HCT116 (cell line): ENCODE results near the gene FADS6. TPM values are rescaled to one million over a fixed set of nuclear protein-coding genes. Genes with fewer than 3 reads are reported as not detected.

Experiments used
- ATAC-seq: fragments of 200-7000 bp; cut with Tn5 transposase; 2 replicates; pipeline ENCODE4 v1.9.1; 2020; ENCODE audit warnings: mild to moderate bottlenecking, moderate library complexity
- BruUV-seq: library from RNA; stranded (reverse); fragments of 400-500 nt; replicated peaks from 2 replicates; lab custom pipeline; 2021; lab: Mats Ljungman, UMichigan
- CTCF ChIA-PET: fragments of 300-600 bp; sonication (Branson Sonifier 250); formaldehyde crosslinking; loops from one replicate; lab custom pipeline; 2021; ENCODE audit warnings: antibody characterized with exemption; lab: Charles Lee
- POLR2A ChIA-PET: fragments of 300-600, 350-600 bp; sonication (Branson Sonifier 250); formaldehyde crosslinking; loops from one replicate; lab custom pipeline; 2021; ENCODE audit warnings: antibody characterized with exemption; lab: Charles Lee
- RAD21 ChIA-PET, 2 experiments: fragments of 300-600 bp; sonication (Branson Sonifier 250); formaldehyde crosslinking; loops; one replicate each; lab custom pipeline; 2023; ENCODE audit warnings: low total read pairs in 2 of 2; ENCODE audit not compliant: uncharacterized antibody in 2 of 2, unreplicated experiment in 2 of 2, low non-redundant PET in 1 of 2; lab: Charles Lee
- DNase-seq: peaks from one replicate; pipeline ENCODE4 v3.0.0-alpha.2; 2010; ENCODE audit warnings: low read depth, low spot score
- H2AFZ ChIP-seq: fragments of 200-600 bp; shearing (Covaris generic), sonication (generic); 2 replicates; pipeline ENCODE4 v1.6.1; 2017; ENCODE audit warnings: low read depth, mixed run types, mixed read lengths, antibody characterized with exemption, low read length; ENCODE audit not compliant: poor library complexity, severe bottlenecking
- H3K27ac ChIP-seq: 2 replicates; pipeline ENCODE4 v1.5.1; 2012; ENCODE audit warnings: low read depth, low read length
- H3K27me3 ChIP-seq: fragments of 200-600 bp; sonication (generic); 2 replicates; pipeline ENCODE4 v1.6.1; 2016; ENCODE audit warnings: mixed run types, low read length, mixed read lengths; ENCODE audit not compliant: insufficient read depth
- H3K36me3 ChIP-seq, 2 experiments: fragments of 200-500 bp in 1 of 2; fragments of 200-600 bp in 1 of 2; sonication (Bioruptor generic) in 1 of 2; sonication (generic) in 1 of 2; 2 replicates each; pipeline versions ENCODE4 v1.5.1 to v1.6.1; 2014 to 2016; ENCODE audit warnings: low read length in 2 of 2, inconsistent platforms in 1 of 2, mixed read lengths in 1 of 2, mixed run types in 1 of 2; ENCODE audit not compliant: insufficient read depth in 2 of 2, control insufficient read depth in 1 of 2
- H3K4me1 ChIP-seq, 2 experiments: fragments of 200-600 bp in 1 of 2; sonication (generic) in 1 of 2; 2 replicates each; pipeline versions ENCODE4 v1.5.1 to v1.6.1; 2012 to 2017; ENCODE audit warnings: low read length in 2 of 2, inconsistent platforms in 1 of 2, mild to moderate bottlenecking in 1 of 2, mixed read lengths in 1 of 2, mixed run types in 1 of 2, moderate library complexity in 1 of 2; ENCODE audit not compliant: insufficient read depth in 2 of 2, control insufficient read depth in 1 of 2
- H3K4me2 ChIP-seq: fragments of 200-600 bp; sonication (generic); 2 replicates; pipeline ENCODE4 v1.6.1; 2017; ENCODE audit warnings: mixed run types, low read length, mixed read lengths
- H3K4me3 ChIP-seq, 2 experiments: fragments of 200-600 bp in 1 of 2; sonication (generic) in 1 of 2; replicated peaks in 1 of 2; 2 replicates each; pipeline ENCODE4 v1.5.1; 2011 to 2016; ENCODE audit warnings: low read length in 2 of 2, control low read depth in 1 of 2, low read depth in 1 of 2, mild to moderate bottlenecking in 1 of 2, mixed read lengths in 1 of 2, mixed run types in 1 of 2
- H3K79me2 ChIP-seq: fragments of 200-600 bp; sonication (generic); 2 replicates; pipeline ENCODE4 v1.6.1; 2017; ENCODE audit warnings: mild to moderate bottlenecking, mixed run types, low read length, moderate library complexity, mixed read lengths; ENCODE audit not compliant: insufficient read depth
- H3K9ac ChIP-seq: fragments of 200-600 bp; sonication (generic); 2 replicates; pipeline ENCODE4 v1.6.1; 2016; ENCODE audit warnings: low read length, mixed read lengths
- H3K9me2 ChIP-seq: fragments of 200-600 bp; sonication (generic), shearing (Covaris generic); 2 replicates; pipeline ENCODE4 v1.6.1; 2017; ENCODE audit warnings: mixed run types, mild to moderate bottlenecking, moderate library complexity; ENCODE audit not compliant: insufficient read depth
- H3K9me3 ChIP-seq, 2 experiments: fragments of 200-500 bp in 1 of 2; fragments of 200-600 bp in 1 of 2; sonication (Bioruptor generic) in 1 of 2; sonication (generic) in 1 of 2; 2 replicates each; pipeline ENCODE4 v1.6.1; 2014 to 2017; ENCODE audit warnings: low read length in 2 of 2, mixed read lengths in 2 of 2, inconsistent platforms in 1 of 2, low read depth in 1 of 2, mild to moderate bottlenecking in 1 of 2, mixed run types in 1 of 2, moderate library complexity in 1 of 2; ENCODE audit not compliant: control insufficient read depth in 1 of 2, insufficient read depth in 1 of 2
- H4K20me1 ChIP-seq: fragments of 200-600 bp; sonication (generic), shearing (Covaris generic); 2 replicates; pipeline ENCODE4 v1.6.1; 2017; ENCODE audit warnings: mixed run types, mild to moderate bottlenecking, moderate library complexity; ENCODE audit not compliant: insufficient read depth
- ATF3 ChIP-seq: IDR thresholded peaks from 2 replicates; pipeline ENCODE4 v1.6.1; 2012
- CEBPB ChIP-seq: IDR thresholded peaks from 2 replicates; pipeline ENCODE4 v1.6.1; 2012; ENCODE audit warnings: low read depth
- CTCF ChIP-seq, 3 experiments: fragments of 200-600 bp in 1 of 3; sonication (generic) in 1 of 3; IDR thresholded peaks in 2 of 3; conservative IDR thresholded peaks in 1 of 3; 2 replicates each; pipeline ENCODE4 v1.5.1; 2012 to 2017; ENCODE audit warnings: low read depth in 2 of 3, low read length in 2 of 3, antibody characterized with exemption in 1 of 3, borderline replicate concordance in 1 of 3, control low read depth in 1 of 3, mild to moderate bottlenecking in 1 of 3, mixed read lengths in 1 of 3, mixed run types in 1 of 3, moderate library complexity in 1 of 3; ENCODE audit not compliant: insufficient read depth in 1 of 3
- EGR1 ChIP-seq: IDR thresholded peaks from 2 replicates; pipeline ENCODE4 v1.6.1; 2012; ENCODE audit warnings: low read depth
- ELF1 ChIP-seq: IDR thresholded peaks from 2 replicates; pipeline ENCODE4 v1.6.1; 2012; ENCODE audit warnings: low read depth, borderline replicate concordance
- EZH2phosphoT487 ChIP-seq: fragments of 200-600 bp; IDR thresholded peaks from 2 replicates; pipeline ENCODE4 v1.6.1; 2018; ENCODE audit warnings: antibody characterized with exemption, borderline replicate concordance
- FOSL1 ChIP-seq: IDR thresholded peaks from 2 replicates; pipeline ENCODE4 v1.6.1; 2012; ENCODE audit warnings: low read depth
- JUND ChIP-seq: IDR thresholded peaks from 2 replicates; pipeline ENCODE4 v1.6.1; 2012
- POLR2A ChIP-seq: IDR thresholded peaks from 2 replicates; pipeline ENCODE4 v1.7.0; 2011; ENCODE audit warnings: borderline replicate concordance; ENCODE audit not compliant: insufficient read depth, insufficient read length; ENCODE audit errors: extremely low read depth
- POLR2AphosphoS5 ChIP-seq: IDR thresholded peaks from 2 replicates; pipeline ENCODE4 v1.6.1; 2011; ENCODE audit warnings: mild to moderate bottlenecking, low read depth, low read length, moderate library complexity
- SIN3A ChIP-seq: IDR thresholded peaks from 2 replicates; pipeline ENCODE4 v1.6.1; 2012; ENCODE audit warnings: low read depth
- SP1 ChIP-seq: IDR thresholded peaks from 2 replicates; pipeline ENCODE4 v1.6.1; 2012; ENCODE audit warnings: low read depth
- TCF7L2 ChIP-seq: IDR thresholded peaks from 2 replicates; pipeline ENCODE4 v1.7.0; 2011; ENCODE audit warnings: borderline replicate concordance, inconsistent platforms; ENCODE audit not compliant: insufficient read depth, insufficient read length; ENCODE audit errors: extremely low read depth
- ZFX ChIP-seq: fragments of 450-650 bp; IDR thresholded peaks from 2 replicates; pipeline ENCODE4 v1.6.1; 2017
- ZNF274 ChIP-seq: fragments of 200-500 bp; sonication (Bioruptor generic); IDR thresholded peaks from 2 replicates; pipeline ENCODE4 v1.6.1; 2014; ENCODE audit warnings: mild to moderate bottlenecking, low read depth, low read length, inconsistent platforms
- intact Hi-C: fragments of 100-400 bp; cut with micrococcal nuclease; formaldehyde crosslinking; loops from 2 replicates; pipeline ENCODE4 v1.10.0; 2022
- total RNA-seq: library from RNA; stranded (reverse); gene quantifications from one replicate; pipeline ENCODE4 v1.2.1, GENCODE V29; 2021; ENCODE audit not compliant: unreplicated experiment
- TF ChIP-seq, protein P1 (sequence below): IDR thresholded peaks from 2 replicates; pipeline ENCODE4 v1.6.1; 2011; ENCODE audit warnings: mild to moderate bottlenecking, low read length, moderate library complexity; ENCODE audit not compliant: insufficient replicate concordance; ENCODE audit errors: extremely low read depth

Gene FADS6
- total RNA-seq, 1 experiment from 2014 or later: not detected

DNA sequence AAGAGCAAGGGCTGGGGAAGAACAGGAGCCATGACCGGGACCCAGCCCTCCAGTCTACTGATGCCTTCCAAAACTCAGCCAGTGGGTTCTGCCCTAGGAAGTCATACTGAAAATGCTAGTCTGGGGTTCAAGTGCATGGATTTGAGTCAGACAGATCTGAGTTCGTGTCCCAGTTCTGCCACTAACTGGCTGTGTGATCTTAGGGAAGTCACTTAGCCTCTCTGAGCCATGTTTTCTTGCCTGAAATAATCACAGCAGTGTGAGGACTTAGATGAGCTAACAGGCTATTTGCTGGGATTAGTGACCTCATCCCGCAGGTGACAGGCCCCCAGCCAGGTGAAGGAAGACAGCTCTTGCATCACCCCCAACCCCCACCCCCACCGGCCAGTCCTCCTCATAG lies 38.1 kb downstream of the FADS6 start (continued):
- TF ChIP-seq ZFX: no peak
- no peak for TF ChIP-seq ELF1
- no peak for TF ChIP-seq EGR1

DNA sequence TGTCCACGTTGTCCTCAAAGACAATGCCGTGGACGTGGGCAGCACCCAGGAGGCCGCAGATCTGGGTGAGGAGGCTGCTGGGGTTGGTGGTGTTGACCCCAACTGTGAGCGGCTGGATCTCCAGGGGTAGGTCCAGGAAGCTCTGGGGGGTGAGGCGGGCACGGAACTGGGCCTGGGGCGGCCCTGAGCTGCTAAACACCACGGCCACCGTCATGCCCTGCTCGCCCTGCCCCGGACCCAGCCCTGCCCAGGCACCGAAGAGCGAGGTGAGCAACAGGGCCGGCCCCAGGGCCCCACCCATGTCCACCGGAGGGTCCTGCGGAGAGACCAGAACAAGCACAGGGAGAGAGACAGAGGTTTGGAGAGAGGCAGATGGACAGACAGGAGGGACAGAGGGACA lies 38.6 kb downstream of the FADS6 start:
- BruUV-seq: no TSS peak
- no peaks in the 10 kb centered on the region; the same call in 1 of the 2 replicates for H3K27me3 ChIP-seq

DNA sequence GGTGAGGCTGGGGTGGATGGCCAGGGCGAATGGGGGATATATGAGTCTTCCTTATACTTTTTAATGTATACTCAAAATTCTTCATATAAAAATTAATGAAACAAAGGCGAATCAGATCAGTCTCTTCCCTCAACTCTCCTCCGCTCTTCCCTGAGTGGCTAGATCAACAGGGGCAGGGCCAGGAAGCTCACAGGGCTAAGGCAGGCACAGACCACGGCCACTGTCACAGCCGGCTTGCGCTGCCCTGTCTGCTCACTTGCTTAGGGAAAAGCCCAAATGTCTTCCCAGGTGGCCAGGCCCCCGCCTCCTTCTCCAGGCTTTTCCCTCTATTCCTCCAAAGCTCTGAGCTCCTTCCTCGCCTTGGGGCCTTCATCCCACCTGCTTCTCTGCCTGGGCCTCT lies 39.8 kb downstream of the FADS6 start:
- Histone ChIP-seq H3K27ac (no peak overlapping the region), H3K79me2 (no peaks in the 10 kb centered on the region), H3K9me3 (no peaks in the 10 kb centered on the region), H4K20me1 (no peaks in the 10 kb centered on the region), H3K4me3 (no peak overlapping the region), H3K4me2 (no peak overlapping the region), H3K9ac (no peak overlapping the region), H2AFZ (no peak overlapping the region), H3K4me1 (peaks cover 0 to 12% of the 10 kb centered on the region in 2 experiments; a peak in 2 of 4 replicates), H3K9me2 (no peaks in the 10 kb centered on the region), H3K27me3 (no peaks in the 10 kb centered on the region; the same call in 1 of the 2 replicates), H3K36me3 (no peaks in the 10 kb centered on the region)
- BruUV-seq: no TSS peak
- intact Hi-C loops: no loop called here
- ChIA-PET CTCF (interaction anchor here (2.1 kb wide), 1 partner anchor 12 kb away, joined by 5 read pairs; no protein-coding TSS in a partner anchor), RAD21 (no interaction called here), POLR2A (interaction anchor here (1.0 kb wide), 1 partner anchor 19 kb away, joined by 3 read pairs; the partner anchor contains the start of gene FDXR)
- ATAC-seq: no peak
- no peak for DNase-seq
- TF ChIP-seq ELF1: no peak
- no peak for TF ChIP-seq ZNF274
- TF ChIP-seq FOSL1: no peak
- no peak for TF ChIP-seq JUND
- TF ChIP-seq, protein P1, sequence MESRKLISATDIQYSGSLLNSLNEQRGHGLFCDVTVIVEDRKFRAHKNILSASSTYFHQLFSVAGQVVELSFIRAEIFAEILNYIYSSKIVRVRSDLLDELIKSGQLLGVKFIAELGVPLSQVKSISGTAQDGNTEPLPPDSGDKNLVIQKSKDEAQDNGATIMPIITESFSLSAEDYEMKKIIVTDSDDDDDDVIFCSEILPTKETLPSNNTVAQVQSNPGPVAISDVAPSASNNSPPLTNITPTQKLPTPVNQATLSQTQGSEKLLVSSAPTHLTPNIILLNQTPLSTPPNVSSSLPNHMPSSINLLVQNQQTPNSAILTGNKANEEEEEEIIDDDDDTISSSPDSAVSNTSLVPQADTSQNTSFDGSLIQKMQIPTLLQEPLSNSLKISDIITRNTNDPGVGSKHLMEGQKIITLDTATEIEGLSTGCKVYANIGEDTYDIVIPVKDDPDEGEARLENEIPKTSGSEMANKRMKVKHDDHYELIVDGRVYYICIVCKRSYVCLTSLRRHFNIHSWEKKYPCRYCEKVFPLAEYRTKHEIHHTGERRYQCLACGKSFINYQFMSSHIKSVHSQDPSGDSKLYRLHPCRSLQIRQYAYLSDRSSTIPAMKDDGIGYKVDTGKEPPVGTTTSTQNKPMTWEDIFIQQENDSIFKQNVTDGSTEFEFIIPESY: no peak
- TF ChIP-seq CTCF (IDR thresholded peaks at IDR 0.05 in 2 of 3, conservative IDR thresholded peaks at IDR 0.05 in 1 of 3; ENCODE audit: borderline replicate concordance in 1 of 3, insufficient read depth in 1 of 3, low read depth in 2 of 3, low read length in 2 of 3): no peak
- TF ChIP-seq POLR2AphosphoS5: no peak
- TF ChIP-seq POLR2A: no peak
- no peak for TF ChIP-seq EZH2phosphoT487
- no peak for TF ChIP-seq ATF3
- TF ChIP-seq EGR1: no peak
- TF ChIP-seq ZFX: no peak
- no peak for TF ChIP-seq CEBPB

More for the DNA sequence above, 38.6 kb downstream of the FADS6 start:
- no peak overlapping the region for H3K9ac ChIP-seq
- intact Hi-C loops: no loop called here
- no peaks in the 10 kb centered on the region for H3K9me2 ChIP-seq
- H3K9me3 ChIP-seq: no peaks in the 10 kb centered on the region
- H2AFZ ChIP-seq: no peak overlapping the region
- ChIA-PET POLR2A (no interaction called here), CTCF (no interaction called here), RAD21 (no interaction called here)
- ATAC-seq: no peak
- TF ChIP-seq CEBPB (no peak), TCF7L2 (no peak), SP1 (no peak), SIN3A (no peak), EZH2phosphoT487 (no peak)
- DNase-seq: no peak
- no peaks in the 10 kb centered on the region for H3K36me3 ChIP-seq
- H3K4me1 ChIP-seq: peaks cover 0 to 15% of the 10 kb centered on the region in 2 experiments; a peak in 2 of 4 replicates
- H3K27ac ChIP-seq: no peak overlapping the region
- no peaks in the 10 kb centered on the region for H3K79me2 ChIP-seq
- no peak overlapping the region for H3K4me3 ChIP-seq
- no peaks in the 10 kb centered on the region for H4K20me1 ChIP-seq
- no peak overlapping the region for H3K4me2 ChIP-seq
